ENCODE data around the gene ACSM2B.
"Not testable (repeated sequence)": the region's sequence is repeated elsewhere in the genome, so short reads cannot be mapped to it uniquely, and the experiment has no call there.

Gene ACSM2B

GRCh38 chr16:20491448-20491847, 84.7 kb downstream of the ACSM2B start:
- not testable (repeated sequence) for H3K27me3 Mint-ChIP-seq; DNase-seq (ENCODE audit: low spot score in 2 of 2); ATAC-seq (replicated peaks; ENCODE audit: extremely low read depth, poor library complexity, severe bottlenecking); H3K36me3 Mint-ChIP-seq (ENCODE audit: insufficient read depth); H3K9me3 Mint-ChIP-seq; H3K27ac Mint-ChIP-seq (ENCODE audit: low read depth); H3K4me1 Mint-ChIP-seq; H3K4me3 Mint-ChIP-seq

- not testable (repeated sequence) for H3K4me3 Mint-ChIP-seq; ATAC-seq (replicated peaks; ENCODE audit: extremely low read depth, poor library complexity, severe bottlenecking)
These were observed 85.2 kb downstream of the ACSM2B start for GRCh38 chr16:20490994-20491393.

More at GRCh38 chr16:20490994-20491393, 85.2 kb downstream of the ACSM2B start:
- not testable (repeated sequence) for H3K9me3 Mint-ChIP-seq; H3K36me3 Mint-ChIP-seq (ENCODE audit: insufficient read depth); DNase-seq (ENCODE audit: low spot score in 2 of 2); H3K4me1 Mint-ChIP-seq; H3K27ac Mint-ChIP-seq (ENCODE audit: low read depth); H3K27me3 Mint-ChIP-seq
